AML-193 (cell line): ENCODE results near the gene EZH1.
A peak's percentile ranks its signal among the peaks of the same experiment; 100 is the strongest.

Experiments
- DNase-seq, 2 experiments: peaks; one replicate each; lab custom pipeline; 2025; lab: John Stamatoyannopoulos, UW

EZH1 gene

GRCh38 chr17:42682722-42683403 lies 62.0 kb downstream of the EZH1 start:
- peak in 1 of 2 experiments; percentile 12 for DNase-seq

- DNase-seq = no peak
These were observed 62.7 kb downstream of the EZH1 start, which contains the start of gene CNTNAP1 for GRCh38 chr17:42681976-42682721. TSS of gene CNTNAP1 (plus strand) at chr17:42682531. CDS start at chr17:42682830, 299 bp downstream.

- DNase-seq = no peak
These were observed 64.5 kb downstream of the EZH1 start for GRCh38 chr17:42680331-42680808.

GRCh38 chr17:42679492-42680330 lies 65.1 kb downstream of the EZH1 start:
- DNase-seq = peak; percentile 86

- DNase-seq = peak in 1 of 2 experiments; percentile 19
These were observed 65.8 kb downstream of the EZH1 start for GRCh38 chr17:42678951-42679491.

GRCh38 chr17:42677921-42678781 lies 66.7 kb downstream of the EZH1 start:
- peak; percentile 94 to 96 for DNase-seq

GRCh38 chr17:42677012-42677857 lies 67.6 kb downstream of the EZH1 start:
- peak; percentile 99 to 100 for DNase-seq

GRCh38 chr17:42676424-42677011 lies 68.3 kb downstream of the EZH1 start, which contains the start of gene PLEKHH3:
TSS of gene PLEKHH3 (minus strand) at chr17:42676994. CDS start at chr17:42676563, 431 bp downstream.
- no peak for DNase-seq

GRCh38 chr17:42675965-42676423 lies 68.8 kb downstream of the EZH1 start:
- DNase-seq = no peak

GRCh38 chr17:42675348-42675964 lies 69.4 kb downstream of the EZH1 start:
- DNase-seq = no peak

- DNase-seq = no peak
These were observed 70.0 kb downstream of the EZH1 start for GRCh38 chr17:42674755-42675347.

GRCh38 chr17:42673885-42674754 lies 70.7 kb downstream of the EZH1 start:
- DNase-seq = peak; percentile 29 to 45

- DNase-seq = no peak
These were observed 71.5 kb downstream of the EZH1 start for GRCh38 chr17:42673266-42673884.

- no peak for DNase-seq
These were observed 72.8 kb downstream of the EZH1 start for GRCh38 chr17:42672038-42672437.

GRCh38 chr17:42670789-42671657 lies 73.8 kb downstream of the EZH1 start:
- DNase-seq = no peak
